Gastrocnemius medialis (tissue), 4 donors: ENCODE data around the gene ADCY4.

Experiments
- POLR2A ChIP-seq, 2 donors: fragments of 450-650 bp; IDR thresholded peaks; one replicate each; pipeline ENCODE4 v1.6.1; 2017; ENCODE audit warnings: antibody characterized with exemption in 2 of 2, mild to moderate bottlenecking in 2 of 2, moderate library complexity in 2 of 2
- TF ChIP-seq, protein P1 (sequence below), 5 experiments: fragments of 450-650 bp in 3 of 5; fragments of 200-600 bp in 2 of 5; sonication (generic) in 2 of 5; IDR thresholded peaks in 4 of 5; conservative IDR thresholded peaks in 1 of 5; 1 replicate in 4 of 5; 2 replicates in 1 of 5; pipeline ENCODE4 v1.5.1; 2016 to 2019; ENCODE audit warnings: antibody characterized with exemption in 5 of 5, mild to moderate bottlenecking in 3 of 5, moderate library complexity in 3 of 5

DNA sequence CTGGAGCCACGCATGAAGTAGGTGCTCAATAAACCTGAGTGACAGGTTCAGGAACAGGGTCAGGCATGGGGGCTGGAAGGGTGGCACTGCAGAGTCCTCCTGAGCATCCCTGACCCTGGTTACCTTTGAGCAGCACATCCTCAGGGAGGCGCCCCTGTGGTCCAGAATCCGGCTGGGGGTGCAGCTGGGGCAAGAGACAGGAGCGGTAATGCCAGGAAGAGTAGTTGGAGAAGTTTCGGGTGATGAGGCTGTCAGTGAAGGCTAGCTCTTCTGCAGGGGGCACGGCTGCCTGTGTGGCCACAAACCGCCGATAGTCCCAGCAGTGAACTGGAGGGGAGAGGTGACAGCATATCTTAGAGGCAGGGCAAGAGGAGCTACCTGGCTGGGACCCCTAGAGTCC lies 65.5 kb downstream of the ADCY4 start:
- TF ChIP-seq, protein P1, sequence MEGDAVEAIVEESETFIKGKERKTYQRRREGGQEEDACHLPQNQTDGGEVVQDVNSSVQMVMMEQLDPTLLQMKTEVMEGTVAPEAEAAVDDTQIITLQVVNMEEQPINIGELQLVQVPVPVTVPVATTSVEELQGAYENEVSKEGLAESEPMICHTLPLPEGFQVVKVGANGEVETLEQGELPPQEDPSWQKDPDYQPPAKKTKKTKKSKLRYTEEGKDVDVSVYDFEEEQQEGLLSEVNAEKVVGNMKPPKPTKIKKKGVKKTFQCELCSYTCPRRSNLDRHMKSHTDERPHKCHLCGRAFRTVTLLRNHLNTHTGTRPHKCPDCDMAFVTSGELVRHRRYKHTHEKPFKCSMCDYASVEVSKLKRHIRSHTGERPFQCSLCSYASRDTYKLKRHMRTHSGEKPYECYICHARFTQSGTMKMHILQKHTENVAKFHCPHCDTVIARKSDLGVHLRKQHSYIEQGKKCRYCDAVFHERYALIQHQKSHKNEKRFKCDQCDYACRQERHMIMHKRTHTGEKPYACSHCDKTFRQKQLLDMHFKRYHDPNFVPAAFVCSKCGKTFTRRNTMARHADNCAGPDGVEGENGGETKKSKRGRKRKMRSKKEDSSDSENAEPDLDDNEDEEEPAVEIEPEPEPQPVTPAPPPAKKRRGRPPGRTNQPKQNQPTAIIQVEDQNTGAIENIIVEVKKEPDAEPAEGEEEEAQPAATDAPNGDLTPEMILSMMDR (IDR thresholded peaks at IDR 0.05 in 4 of 5, conservative IDR thresholded peaks at IDR 0.05 in 1 of 5), result no peak
- TF ChIP-seq POLR2A (IDR thresholded peaks at IDR 0.05), result no peak
